SKM-1 treated with dmso at 0.1 percent for 144 hours (cell line): Measurements from ENCODE around the gene NADSYN1.

Experiments used
- DNase-seq: peaks from one replicate; lab custom pipeline; 2025; ENCODE audit not compliant: unreplicated experiment; lab: John Stamatoyannopoulos, UW

NADSYN1 gene

DNA sequence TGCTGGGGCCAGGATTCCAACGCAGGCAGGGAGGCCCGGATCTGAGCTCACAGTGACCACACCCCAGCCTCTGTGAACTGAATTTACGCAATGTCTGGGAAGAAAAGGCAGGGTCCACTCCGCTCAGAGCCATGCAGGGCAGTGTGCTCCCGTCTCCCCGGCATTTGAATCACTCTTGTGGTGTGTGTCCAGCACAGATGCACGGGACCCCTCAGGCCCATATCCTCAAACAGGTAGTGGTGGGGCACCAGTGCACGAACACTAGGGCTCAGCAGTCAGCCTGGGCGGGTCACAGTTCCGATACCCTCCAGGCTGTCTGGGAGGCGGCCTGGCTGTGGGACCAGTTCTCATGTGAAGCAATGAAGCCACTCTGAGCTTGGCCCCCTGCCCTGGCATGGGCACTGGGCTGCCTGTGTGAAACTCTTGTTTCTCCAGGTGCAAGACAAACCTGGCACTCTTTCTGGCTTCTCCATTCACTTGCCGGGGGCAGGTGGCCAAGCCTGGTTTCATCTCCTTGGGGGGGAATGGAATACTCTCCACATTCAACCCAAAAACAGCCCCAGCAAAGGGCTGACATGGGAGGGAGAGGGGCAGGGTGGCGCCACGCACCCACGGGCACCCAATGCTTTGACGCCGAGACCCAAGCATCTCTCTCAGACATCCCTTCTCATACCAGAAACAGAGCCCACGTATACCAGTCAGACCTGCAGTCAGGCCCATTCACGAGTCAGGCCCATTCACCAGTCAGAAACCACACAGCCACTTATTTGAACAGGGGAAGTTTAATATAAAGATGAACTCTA lies 19.2 kb upstream of the NADSYN1 start:
- DNase-seq, result peak; percentile 48

DNA sequence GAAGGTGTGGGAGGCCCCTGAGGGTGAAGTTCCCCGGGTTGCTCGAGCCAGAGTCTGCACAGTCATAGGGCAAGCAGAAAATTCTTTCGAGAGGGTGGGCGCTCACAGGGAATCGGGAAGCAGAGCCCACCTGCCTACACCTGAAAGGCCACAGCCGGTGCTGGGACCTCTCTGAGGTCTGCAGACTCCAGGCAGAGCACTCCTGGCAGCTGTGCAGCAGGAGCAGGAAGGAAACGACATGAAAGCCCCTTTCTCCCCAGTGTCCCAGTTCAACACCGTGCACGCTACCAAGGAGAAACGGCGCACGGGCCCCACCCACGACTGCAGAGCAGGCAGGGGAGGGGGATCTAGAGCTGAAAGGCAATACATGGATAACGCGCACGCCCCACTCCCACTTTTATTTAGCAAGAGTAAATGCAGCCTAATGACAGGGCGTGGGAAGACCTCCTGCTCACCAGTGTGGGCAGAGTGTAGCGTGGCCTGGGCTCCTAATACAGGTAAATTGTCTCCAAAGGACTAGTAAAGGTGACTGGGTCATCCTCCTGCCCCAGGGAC lies 18.4 kb upstream of the NADSYN1 start:
- DNase-seq, result no peak

DNA sequence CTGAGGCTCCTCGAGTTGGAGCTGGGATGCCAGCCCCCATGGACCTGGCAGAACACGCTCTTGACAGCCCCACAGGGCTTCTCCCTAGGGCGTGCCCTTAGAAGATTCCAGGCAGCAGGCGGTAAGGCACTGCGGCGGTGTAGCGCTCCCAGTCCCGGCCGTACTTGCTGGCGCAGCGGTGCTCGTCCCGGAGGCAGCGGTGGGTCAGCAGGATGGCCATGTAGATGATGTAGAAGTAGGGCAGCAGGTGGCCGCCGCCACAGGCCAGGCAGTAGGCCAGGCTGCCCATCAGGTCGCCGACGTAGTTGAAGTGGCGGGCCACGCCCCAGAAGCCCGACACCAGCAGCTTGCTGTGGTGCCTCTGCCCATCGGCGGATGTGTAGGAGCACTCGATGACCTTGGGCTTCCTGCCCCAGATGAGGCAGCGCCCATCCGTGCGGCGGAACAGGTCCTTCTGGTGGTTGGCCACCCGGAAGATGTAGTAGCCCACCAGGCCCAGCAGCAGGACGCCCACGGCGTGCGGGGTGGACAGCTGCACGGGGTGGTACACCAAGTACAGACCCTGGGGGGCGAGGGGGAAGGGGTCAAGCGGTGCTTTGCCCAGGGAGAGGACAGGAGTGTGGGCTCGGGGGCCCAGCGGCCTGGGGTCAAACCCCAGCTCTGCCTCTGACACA lies 17.6 kb upstream of the NADSYN1 start:
- DNase-seq, result no peak

DNA sequence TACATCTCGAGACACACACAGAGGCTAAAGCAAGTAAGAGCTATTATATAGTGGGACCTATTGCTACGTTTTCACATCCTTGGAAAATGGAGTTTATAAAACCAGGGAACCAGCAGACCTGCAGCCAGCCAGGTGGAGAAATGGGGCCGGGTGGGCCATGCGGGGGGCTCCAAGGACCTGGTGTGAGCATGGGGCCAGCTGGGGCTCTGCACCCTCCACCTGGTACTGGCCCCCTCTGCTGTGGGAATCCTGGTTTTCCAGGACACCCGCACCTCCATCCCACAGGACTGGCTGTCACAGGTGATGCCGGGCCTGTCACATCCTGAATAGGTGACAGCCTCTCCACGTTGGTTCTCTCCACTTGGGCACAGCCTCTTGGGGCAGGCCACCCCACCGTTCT lies 16.1 kb upstream of the NADSYN1 start:
- DNase-seq, result no peak

DNA sequence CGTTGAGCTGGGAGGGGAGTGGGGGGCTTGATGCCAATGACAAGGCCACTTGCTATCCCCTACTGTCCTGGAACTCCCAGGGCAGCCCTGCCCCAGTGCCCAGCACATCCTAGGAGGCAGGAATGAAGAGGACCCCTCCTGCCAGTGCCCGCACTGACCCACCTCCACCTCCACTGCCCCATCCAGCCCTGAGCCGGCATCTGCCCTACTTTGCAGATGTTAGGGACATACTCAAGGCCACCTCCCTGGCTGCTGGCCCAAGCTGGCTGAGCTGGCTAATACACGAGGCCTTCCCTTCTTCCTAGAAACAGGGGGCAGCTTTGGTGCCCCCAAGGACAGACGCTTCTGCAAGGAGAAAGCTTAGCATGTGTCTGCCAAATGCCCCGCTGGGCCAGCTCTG lies 15.6 kb upstream of the NADSYN1 start:
- no peak for DNase-seq

DNA sequence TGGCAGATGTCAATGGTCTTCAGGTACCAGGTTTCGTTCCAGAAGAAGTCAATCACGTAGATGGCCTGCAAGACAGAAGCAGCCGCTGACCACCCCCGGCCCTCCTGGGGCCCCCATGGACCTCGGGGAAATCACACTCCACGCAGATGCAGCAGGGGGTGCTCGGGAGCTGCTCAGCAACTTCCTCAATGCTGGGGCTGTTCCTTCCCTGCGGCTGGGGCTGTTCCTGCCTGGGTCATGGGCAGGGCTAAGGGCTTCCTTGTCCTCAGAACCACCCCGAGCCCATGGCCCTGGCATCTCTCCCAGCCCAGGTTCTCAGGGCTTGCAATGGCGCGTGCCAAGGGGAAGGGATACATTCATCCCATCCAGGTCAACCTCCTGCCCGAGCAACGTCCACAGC lies 15.1 kb upstream of the NADSYN1 start:
- DNase-seq, result no peak

DNA sequence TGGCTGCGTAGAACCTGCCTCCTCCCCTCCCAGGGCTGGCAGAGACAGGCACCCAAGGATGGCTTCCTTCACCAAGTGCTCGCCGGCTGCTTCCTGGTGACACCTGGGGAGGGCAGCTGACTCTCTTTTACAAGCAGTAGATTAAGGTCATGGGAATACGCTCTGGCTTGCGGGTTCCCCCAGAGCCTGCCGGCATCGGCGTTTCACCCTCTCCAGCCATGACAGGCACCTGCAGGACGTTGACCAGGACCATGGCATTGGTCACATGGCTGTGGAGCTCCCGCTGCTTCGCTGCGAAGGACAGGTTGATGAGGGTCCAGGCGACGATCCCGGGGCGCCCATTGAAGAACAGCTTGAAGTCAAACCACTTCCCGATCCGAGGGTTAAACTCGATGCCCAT lies 14.4 kb upstream of the NADSYN1 start:
- DNase-seq, result no peak

DNA sequence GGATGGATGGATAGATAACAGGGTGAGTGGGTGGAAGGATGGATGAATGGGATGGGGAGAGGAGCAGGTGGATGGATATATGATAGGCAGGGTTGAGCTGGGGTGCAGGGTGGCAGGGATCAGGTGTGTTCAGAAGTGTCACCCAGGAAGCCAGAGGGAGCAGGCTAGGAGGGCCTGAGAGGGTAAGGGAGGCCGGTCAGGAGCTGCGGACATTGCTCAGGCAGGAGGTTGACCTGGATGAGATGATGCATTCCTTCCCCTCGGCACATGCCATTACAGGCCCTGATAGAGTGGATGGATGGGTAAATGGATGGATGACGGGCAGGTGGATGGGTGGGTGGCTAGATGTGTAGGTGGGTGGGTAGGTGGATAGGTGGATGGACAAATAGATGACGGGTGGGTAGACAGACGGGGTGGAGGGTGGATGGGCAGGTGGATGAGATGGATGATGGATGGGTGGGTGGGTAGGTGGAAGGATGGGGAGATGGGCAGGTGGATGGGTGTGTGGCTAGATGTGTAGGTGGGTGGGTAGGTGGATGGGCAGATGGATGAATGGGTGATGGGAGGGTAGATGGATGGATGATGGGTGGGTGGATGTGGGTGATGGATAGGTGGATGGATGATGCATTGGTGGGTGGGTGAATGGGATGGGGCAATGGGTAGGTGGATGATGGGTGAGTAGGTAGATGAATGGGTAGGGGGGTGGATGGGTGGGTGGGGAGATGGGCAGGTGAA lies 12.8 kb upstream of the NADSYN1 start:
- no peak for DNase-seq

DNA sequence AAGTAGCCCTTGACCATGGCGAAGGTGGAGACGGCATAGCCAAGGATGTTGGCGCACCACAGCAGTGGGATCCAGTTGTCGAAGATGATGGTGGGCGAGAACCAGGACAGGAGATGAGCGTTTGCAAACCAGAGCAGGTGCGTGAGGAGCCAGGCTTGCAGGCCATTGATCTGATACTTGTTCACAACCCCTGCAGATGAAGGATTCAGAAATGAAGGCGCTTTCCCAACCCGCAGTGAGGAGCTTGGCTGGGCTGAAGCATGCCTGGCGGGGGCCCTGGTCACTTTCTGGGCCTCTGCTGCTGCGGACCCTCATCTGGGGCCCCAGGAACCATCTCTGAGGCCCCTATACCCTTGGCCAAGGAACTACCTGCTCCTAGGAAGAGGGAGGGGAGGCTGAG lies 11.8 kb upstream of the NADSYN1 start:
- DNase-seq, result no peak

DNA sequence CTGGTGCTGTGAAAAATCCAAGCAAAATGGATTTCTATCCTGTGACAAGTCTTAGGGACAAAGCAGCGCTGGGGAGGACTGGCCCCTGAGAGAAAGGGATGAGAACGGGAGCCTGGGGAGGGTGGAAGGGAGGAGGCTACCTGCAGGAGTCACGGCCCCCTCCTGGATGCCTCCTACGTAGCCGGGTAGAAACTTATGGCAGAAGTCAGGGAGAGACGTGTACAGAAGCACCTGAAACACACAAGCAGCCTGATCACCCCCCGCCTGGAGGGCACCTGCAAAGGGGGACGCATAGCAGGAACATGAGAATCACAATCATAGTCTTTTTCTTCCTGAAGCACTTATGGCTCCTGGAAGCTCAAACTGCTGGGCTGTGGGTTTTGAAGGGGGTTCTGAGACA lies 10.9 kb upstream of the NADSYN1 start:
- DNase-seq, result no peak

DNA sequence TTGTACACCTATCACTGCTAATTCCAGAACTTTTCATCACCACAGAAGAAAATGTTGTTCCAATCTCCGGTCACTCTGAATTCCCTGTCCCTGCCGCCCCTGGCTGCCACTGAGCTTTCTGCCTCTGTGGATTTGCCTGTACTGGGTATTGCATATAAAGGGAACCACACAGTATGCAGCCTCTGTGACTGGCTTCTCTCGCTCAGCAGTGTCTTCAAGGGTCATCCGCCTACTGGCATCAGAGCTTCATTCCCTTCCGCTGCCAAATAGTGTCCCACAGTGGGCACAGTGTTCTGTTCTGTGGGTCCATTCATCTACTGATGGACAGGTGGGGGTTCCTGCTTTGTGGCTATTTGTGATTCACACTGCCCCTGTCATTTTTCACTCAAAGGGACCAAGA lies 10.1 kb upstream of the NADSYN1 start:
- no peak for DNase-seq

DNA sequence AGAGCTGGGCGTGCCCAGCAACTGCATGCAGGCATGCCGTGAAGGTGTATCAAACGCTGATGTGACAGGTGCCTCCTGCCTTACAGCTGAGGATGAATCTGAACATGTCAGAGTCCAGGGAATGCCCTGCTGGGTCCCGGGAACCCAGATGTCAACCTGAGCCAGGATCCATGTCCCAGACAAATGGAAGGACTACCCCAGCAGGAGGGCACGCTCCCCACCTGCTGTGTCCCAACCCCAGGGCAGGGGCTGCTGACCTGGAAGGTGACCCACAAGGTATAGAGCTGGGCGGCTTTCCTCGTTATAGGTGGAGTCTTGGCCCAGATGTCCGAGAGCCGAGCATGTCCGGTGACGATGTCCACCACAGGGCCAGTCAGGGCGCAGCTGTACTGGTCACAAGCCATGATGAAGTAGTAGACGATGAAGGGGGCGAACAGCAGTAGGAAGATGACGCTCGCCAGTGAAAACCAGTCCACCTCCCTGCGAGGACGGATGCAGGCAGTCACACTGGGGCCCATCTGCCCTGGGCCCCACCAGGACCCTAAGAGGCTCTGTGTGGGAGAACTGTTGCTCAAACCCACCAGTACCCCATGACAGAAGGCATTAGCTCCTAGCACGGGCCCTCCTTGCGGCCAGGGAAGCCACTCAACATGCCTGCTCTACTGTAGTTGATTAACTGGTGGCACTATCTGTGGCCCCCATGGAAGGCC lies 9.1 kb upstream of the NADSYN1 start:
- no peak for DNase-seq

DNA sequence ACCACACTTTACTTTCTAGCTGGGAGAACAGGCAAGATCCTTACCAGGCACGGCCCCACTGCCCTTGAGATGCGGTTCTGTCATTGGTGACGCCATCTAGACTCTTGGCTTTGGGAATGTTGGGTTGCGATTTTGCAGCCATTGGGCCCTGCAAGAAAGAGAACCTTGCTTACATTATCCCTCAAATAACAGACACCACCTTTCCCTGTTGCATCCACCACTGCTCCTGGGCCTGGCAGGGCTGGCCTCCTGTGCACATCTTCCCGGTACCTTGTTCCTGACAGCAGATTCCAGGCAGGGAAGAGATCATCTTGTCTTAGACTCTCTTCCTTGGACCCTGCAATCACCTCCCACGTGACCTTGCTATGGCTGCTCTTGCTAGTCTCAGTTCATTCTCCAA lies 8.2 kb upstream of the NADSYN1 start:
- DNase-seq, result no peak

DNA sequence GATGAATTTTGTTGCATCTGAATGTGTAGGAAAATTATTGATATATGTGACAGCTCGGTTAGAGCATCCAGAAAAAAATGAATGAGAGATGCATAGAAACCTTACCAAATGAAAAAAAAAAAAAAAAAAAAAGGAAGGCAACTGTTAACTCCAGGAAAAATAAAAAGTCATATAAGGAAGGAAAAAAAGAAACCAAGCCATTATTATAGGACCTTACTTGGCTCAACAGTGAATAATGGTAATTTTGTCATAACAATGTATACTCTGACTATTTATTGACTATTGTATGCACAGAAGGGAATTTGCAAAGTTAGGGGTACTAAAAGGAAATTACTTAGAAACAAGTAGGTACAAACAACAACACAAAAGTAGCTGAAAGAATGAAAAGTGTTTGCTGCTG lies 6.9 kb upstream of the NADSYN1 start:
- DNase-seq, result no peak

DNA sequence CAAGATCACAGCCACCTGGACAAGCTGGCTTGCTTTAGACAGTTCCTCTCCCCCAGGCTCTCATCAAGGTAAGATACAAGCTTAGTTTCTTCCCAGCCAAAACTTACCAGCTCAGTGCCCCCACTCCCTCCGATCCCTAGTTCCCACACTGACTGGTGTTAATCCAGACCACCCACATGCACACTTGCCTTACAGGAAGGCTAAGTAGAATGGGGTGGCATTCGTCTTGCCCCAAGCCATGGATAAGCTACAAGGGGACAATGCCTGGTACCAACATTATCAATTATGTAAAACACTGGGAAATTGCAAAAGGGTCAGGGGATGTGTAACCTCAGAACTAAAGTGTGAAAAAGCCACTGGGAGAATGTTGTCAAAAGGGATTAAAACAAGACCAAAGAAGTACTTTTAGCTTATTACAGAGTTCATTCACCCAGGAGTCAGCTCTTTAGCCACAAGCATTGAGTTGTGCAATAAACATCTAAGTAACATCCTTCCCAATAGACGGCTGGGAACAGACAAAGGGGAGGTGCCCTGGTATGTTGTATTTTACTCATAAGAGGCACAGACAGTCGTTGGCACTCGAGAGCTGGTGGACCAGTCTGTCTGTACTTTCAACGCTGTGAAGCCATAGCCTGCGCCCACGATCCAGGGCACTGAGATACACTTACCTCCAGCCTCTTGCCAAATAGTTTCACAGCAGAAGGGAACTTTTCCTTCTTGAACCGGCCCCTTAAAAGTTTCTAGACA lies 5.9 kb upstream of the NADSYN1 start:
- DNase-seq, result peak; percentile 75

DNA sequence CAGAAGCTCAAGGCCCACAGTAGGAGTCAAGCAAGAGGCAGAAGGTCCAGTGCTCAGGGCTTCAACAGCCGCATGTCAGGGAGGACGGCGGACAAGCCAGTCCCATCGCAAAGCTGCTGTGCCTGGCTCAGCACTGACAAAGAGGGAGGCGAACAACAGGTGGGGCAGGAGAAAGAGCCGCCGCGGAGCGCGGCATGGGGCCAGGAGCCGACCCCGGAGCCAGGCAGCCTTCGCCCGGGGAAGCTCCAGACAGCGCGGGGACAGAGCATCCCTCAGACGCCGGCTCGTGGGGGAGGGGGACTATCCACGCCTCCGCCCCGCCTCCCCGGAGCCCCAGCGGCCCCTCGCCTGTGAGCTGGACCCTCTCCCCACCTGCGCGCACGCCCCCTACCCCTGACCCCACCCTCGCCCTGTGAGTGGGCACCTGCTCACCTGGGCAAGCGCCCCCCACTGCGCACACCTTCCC lies 5.2 kb upstream of the NADSYN1 start:
- peak; percentile 43 for DNase-seq

DNA sequence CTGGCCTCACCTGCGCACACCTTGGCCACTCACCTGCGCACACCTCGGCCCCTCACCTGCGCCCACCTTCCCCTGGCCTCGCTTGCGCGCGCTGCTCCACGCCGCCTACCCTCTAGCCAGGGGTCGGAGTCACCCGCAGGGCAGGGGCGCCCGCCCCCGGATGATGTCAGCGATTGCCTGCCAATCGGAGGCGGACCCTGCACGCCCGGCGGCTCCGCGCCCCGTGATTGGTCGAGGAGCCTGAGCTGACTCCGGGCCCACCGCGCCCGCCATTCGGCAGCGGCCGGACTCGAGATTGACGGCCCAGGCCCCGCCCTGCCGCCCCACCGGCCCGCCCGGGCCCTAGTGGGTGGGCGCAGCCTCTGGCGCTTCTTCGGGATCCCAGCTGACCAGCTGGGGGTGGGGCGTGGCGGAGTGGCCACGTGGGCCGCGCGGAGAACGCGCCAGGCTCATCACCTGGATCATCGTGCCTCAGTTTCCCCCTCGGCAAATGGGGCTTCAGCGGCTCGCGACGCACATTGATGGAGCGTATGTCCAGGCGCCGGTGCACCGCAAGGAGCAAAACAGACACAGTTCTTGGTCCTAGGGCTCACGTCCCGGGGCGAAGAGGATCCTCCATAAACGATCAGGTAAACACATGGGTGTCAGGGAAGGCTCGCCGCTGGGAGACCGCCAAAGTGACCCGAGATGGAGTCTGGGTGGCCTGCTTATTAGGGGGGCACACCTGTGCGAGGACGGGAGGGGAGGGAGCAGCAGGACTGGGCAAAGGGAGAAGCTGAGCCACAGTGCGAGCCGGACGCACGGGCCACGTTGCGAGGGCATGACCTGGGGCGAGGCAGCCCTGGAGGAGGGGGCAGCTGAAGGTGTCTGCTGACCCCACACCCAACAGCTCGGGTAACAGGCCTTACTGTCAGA lies 4.5 kb upstream of the NADSYN1 start, which contains the start of gene DHCR7:
TSS of gene DHCR7 (minus strand) at position 137 of the 915 bp plus-strand sequence. CDS start 3,441 bp downstream, outside the sequence.
- peak; percentile 87 for DNase-seq

DNA sequence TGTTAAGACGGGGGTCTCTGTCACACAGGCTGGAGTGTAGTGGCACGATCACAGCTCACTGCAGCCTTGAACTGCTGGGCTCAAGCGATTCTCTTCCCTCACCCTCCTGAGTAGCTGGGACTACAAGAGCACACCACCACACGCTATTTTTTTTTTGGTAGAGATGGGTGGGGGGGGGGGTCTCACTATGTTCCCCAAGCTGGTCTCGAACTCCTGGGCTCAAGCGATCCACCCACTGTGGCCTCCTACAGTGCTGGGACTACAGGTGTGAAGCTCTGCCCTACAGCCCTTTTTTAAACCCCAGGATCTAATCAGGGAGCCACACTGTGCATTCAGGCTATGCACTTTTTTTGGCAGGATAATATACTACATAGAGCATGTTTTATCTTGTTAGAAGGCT lies 3.4 kb upstream of the NADSYN1 start:
- no peak for DNase-seq

DNA sequence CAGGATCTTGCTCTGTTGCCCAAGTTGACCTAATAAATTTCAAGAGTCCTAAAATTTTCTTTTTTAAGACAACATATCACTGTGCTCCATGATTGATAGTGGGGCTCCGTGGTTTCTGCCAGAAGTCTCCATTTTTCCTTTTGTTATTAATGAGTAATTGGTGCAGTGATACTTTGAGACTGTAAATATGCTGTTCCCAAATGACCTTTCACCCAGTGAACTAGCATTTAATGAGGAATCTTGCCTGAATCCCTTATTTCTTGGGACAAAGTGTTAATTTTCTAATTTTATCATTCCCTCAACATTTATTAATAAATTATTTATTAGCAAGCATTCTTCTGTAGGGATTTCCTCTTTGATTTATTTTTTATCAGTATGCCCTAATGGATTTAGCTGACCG lies 2.5 kb upstream of the NADSYN1 start:
- no peak for DNase-seq
